Measurements from ENCODE around the gene SLC19A2.

SLC19A2 gene

DNA sequence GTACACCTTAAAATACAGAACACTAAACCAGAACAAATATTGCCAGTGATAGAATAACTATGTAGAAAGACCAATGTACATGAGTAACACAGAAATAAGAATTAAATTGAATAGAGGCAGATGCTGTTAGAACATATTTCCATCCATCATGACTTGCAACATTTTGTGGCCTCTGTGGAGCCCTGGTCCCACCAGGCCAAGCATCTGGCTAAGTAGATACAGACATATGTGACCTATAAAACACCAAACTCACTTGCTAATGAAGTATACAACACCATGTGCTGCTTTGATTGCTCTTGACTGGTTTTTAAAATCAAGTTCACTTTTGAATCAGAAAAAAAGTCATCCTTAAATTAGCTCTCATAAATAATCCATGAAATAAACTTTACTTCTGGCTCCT, 20.5 kb downstream of the SLC19A2 start:
- H3K27me3 ChIP-seq (ENCODE audit: insufficient read depth, poor library complexity, severe bottlenecking) = no peaks in the 10 kb centered on the region
- no peak overlapping the region for H3K4me3 ChIP-seq (replicated peaks; ENCODE audit: insufficient read depth, low read length)
- TF ChIP-seq, protein P1, sequence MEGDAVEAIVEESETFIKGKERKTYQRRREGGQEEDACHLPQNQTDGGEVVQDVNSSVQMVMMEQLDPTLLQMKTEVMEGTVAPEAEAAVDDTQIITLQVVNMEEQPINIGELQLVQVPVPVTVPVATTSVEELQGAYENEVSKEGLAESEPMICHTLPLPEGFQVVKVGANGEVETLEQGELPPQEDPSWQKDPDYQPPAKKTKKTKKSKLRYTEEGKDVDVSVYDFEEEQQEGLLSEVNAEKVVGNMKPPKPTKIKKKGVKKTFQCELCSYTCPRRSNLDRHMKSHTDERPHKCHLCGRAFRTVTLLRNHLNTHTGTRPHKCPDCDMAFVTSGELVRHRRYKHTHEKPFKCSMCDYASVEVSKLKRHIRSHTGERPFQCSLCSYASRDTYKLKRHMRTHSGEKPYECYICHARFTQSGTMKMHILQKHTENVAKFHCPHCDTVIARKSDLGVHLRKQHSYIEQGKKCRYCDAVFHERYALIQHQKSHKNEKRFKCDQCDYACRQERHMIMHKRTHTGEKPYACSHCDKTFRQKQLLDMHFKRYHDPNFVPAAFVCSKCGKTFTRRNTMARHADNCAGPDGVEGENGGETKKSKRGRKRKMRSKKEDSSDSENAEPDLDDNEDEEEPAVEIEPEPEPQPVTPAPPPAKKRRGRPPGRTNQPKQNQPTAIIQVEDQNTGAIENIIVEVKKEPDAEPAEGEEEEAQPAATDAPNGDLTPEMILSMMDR (IDR thresholded peaks at IDR 0.05; ENCODE audit: insufficient read depth, low read length) = no peak
- TF ChIP-seq, protein P2, sequence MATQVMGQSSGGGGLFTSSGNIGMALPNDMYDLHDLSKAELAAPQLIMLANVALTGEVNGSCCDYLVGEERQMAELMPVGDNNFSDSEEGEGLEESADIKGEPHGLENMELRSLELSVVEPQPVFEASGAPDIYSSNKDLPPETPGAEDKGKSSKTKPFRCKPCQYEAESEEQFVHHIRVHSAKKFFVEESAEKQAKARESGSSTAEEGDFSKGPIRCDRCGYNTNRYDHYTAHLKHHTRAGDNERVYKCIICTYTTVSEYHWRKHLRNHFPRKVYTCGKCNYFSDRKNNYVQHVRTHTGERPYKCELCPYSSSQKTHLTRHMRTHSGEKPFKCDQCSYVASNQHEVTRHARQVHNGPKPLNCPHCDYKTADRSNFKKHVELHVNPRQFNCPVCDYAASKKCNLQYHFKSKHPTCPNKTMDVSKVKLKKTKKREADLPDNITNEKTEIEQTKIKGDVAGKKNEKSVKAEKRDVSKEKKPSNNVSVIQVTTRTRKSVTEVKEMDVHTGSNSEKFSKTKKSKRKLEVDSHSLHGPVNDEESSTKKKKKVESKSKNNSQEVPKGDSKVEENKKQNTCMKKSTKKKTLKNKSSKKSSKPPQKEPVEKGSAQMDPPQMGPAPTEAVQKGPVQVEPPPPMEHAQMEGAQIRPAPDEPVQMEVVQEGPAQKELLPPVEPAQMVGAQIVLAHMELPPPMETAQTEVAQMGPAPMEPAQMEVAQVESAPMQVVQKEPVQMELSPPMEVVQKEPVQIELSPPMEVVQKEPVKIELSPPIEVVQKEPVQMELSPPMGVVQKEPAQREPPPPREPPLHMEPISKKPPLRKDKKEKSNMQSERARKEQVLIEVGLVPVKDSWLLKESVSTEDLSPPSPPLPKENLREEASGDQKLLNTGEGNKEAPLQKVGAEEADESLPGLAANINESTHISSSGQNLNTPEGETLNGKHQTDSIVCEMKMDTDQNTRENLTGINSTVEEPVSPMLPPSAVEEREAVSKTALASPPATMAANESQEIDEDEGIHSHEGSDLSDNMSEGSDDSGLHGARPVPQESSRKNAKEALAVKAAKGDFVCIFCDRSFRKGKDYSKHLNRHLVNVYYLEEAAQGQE (IDR thresholded peaks at IDR 0.05; ENCODE audit: insufficient replicate concordance, low read depth) = no peak
- TF ChIP-seq SPI1 (IDR thresholded peaks at IDR 0.05; ENCODE audit: borderline replicate concordance, low read depth) = no peak
- TF ChIP-seq GABPA (IDR thresholded peaks at IDR 0.05; ENCODE audit: low read depth) = no peak
- TF ChIP-seq POLR2AphosphoS5 (IDR thresholded peaks at IDR 0.05; ENCODE audit: low read depth) = no peak
- no peak overlapping the region for H3K27ac ChIP-seq (replicated peaks)
- no peak for DNase-seq (ENCODE audit: low read depth in 1 of 2, low spot score in 1 of 2)

DNA sequence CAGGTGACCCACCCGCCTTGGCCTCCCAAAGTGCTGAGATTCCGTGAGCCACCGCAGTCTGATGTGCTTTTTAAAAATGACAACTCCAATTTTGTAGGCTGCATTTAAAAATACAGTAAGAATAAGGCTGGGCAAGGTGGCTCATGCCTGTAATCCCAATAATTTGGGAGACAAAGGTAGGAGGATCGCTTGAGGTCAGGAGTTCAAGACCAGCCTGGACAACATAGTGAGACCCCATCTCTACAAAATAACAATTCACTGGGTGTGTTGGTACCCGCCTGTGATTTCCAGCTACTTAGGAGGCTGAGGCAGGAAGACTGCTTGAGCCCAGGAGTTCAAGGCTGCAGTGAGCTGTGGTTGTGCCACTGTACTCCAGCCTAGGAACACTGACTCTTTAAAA, 23.4 kb downstream of the SLC19A2 start:
- TF ChIP-seq, protein P1 (IDR thresholded peaks at IDR 0.05; ENCODE audit: insufficient read depth, low read length) = no peak
- TF ChIP-seq POLR2AphosphoS5 (IDR thresholded peaks at IDR 0.05; ENCODE audit: low read depth) (no peak), GABPA (IDR thresholded peaks at IDR 0.05; ENCODE audit: low read depth) (no peak), SPI1 (IDR thresholded peaks at IDR 0.05; ENCODE audit: borderline replicate concordance, low read depth) (no peak)
- TF ChIP-seq, protein P2 (IDR thresholded peaks at IDR 0.05; ENCODE audit: insufficient replicate concordance, low read depth) = no peak
- H3K27me3 ChIP-seq (ENCODE audit: insufficient read depth, poor library complexity, severe bottlenecking) = no peaks in the 10 kb centered on the region

DNA sequence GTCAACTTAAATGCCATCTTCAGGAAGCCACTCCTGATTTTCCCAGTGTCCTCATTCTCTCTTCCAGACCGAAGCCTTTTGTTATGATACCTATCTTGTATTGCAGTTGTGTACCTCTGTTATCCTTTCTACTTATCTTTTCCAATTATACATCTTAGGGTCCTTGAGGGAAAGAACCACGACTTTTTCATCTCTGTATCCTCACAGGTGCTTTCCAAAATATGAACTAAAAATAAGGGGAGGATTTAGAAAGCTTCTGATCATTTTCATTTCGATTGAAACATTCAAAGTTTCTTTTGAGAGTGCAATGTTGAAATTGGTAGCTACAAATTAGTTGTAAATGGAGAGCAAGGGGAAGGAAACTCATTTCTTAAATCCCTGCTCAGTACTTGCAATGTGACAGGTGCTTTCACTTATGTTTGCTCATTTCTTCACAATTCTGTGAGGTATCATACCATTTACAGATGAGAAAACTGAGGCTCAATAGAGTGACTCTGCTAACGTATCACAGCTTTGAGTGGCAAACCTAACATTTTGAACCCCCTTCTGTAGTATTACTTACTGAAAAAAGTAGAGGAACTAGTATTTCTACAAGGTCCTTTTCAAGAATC, 24.2 kb downstream of the SLC19A2 start:
- no peak overlapping the region for H3K27ac ChIP-seq (replicated peaks)
- no peaks in the 10 kb centered on the region for H3K27me3 ChIP-seq (ENCODE audit: insufficient read depth, poor library complexity, severe bottlenecking)
- TF ChIP-seq, protein P2 (IDR thresholded peaks at IDR 0.05; ENCODE audit: insufficient replicate concordance, low read depth) = no peak
- TF ChIP-seq, protein P1 (IDR thresholded peaks at IDR 0.05; ENCODE audit: insufficient read depth, low read length) = no peak
- no peak for TF ChIP-seq GABPA (IDR thresholded peaks at IDR 0.05; ENCODE audit: low read depth)
- TF ChIP-seq SPI1 (IDR thresholded peaks at IDR 0.05; ENCODE audit: borderline replicate concordance, low read depth) = no peak
- TF ChIP-seq POLR2AphosphoS5 (IDR thresholded peaks at IDR 0.05; ENCODE audit: low read depth) = no peak
- no peak overlapping the region for H3K4me3 ChIP-seq (replicated peaks; ENCODE audit: insufficient read depth, low read length)
- DNase-seq (ENCODE audit: low read depth in 1 of 2, low spot score in 1 of 2) = no peak

More for the DNA sequence above, 23.4 kb downstream of the SLC19A2 start:
- H3K4me3 ChIP-seq (replicated peaks; ENCODE audit: insufficient read depth, low read length) = no peak overlapping the region
- DNase-seq (ENCODE audit: low read depth in 1 of 2, low spot score in 1 of 2) = no peak
- H3K27ac ChIP-seq (replicated peaks) = no peak overlapping the region

All from HL-60 (cell line).